Measurements from ENCODE around the gene ADAMTS12.
"Not testable (repeated sequence)": the region's sequence is repeated elsewhere in the genome, so short reads cannot be mapped to it uniquely, and the experiment has no call there.

Gene ADAMTS12

DNA sequence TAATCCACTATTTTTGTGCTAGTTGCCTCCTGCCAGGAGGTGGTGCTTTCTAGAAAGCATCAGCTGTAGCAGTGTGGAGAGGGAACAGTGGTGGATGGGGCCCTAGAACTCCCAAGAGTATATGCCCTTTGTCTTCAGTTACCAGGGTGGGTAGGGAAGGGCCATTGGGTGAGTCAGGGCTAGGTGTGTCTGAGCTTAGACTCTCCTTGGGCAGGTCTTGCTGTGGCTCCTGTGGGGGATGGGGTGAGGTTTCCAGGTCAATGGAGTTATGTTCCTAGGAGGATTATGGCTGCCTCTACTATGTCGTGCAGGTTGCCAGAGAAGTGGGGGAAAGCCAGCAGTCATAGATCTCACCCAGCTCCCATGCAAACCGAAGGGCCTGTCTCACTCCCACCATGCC, 11.3 kb upstream of the ADAMTS12 start:
- no peak for DNase-seq (ENCODE audit: low read depth, low spot score)

DNA sequence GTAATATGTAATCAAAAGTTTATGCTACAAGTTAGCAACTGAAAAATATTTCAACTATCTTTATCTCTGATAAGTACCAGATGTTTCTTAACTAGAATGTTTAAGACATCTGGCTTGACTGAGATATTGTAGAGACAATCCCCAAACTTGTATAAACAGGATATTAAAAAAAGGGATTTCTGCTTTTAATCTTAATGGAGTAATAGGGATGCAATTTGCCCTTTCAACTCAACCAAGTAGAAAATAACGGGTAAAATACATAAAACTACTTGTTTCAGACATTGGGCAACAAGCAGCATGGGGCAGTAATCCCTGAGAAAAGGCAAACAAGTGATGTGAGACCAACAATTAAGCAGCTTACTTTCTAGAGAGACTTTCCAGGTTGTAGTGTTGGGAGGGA, 9.4 kb upstream of the ADAMTS12 start:
- no peak for DNase-seq (ENCODE audit: low read depth, low spot score)

GRCh38 chr5:33894566-33894965, 2.8 kb upstream of the ADAMTS12 start:
- no peak for DNase-seq (ENCODE audit: low read depth, low spot score)

DNA sequence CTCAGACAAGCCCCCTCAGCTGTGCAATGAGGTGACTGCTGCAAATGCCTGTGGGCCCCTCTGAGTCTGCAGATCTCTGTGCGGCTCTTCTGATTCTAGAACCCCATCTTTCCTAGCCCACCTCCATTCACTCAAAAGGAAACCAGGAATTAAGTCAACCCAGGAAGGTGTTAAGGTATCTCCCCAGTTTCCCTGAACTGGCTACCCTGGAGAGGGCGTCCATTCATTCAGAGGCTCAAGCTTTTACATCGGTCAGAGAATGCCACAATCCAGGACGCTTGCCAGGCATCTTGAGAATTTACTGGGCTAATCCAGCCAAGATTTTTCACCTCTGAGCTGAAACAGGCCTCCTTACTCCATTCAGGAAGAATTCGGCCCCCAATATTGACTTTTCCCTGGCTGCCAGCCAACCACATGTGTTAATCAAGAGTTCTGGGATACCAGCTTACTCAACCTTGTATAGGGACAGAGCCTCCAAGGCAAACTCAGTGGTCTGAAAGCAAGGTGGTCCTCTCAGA, 889 bp upstream of the ADAMTS12 start:
- no peak for DNase-seq (ENCODE audit: low read depth, low spot score)

DNA sequence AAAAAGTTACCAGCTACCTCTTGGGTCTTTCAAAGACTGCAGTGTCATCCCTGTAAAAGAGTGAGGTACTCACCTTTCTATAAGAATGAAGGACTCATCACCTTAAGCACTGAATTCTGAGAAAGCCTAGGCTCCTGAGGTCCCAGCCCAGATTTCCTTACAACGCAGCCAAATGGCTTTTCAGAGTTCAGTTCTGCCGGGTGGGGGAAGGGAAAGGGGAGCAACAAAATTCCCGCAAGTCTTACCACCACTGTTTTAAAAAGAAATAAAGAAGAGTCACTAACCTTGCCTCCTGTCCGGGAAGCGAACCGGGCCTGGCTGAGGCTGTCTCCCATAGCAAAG, 373 bp downstream of the ADAMTS12 start:
- no peak for DNase-seq (ENCODE audit: low read depth, low spot score)

DNA sequence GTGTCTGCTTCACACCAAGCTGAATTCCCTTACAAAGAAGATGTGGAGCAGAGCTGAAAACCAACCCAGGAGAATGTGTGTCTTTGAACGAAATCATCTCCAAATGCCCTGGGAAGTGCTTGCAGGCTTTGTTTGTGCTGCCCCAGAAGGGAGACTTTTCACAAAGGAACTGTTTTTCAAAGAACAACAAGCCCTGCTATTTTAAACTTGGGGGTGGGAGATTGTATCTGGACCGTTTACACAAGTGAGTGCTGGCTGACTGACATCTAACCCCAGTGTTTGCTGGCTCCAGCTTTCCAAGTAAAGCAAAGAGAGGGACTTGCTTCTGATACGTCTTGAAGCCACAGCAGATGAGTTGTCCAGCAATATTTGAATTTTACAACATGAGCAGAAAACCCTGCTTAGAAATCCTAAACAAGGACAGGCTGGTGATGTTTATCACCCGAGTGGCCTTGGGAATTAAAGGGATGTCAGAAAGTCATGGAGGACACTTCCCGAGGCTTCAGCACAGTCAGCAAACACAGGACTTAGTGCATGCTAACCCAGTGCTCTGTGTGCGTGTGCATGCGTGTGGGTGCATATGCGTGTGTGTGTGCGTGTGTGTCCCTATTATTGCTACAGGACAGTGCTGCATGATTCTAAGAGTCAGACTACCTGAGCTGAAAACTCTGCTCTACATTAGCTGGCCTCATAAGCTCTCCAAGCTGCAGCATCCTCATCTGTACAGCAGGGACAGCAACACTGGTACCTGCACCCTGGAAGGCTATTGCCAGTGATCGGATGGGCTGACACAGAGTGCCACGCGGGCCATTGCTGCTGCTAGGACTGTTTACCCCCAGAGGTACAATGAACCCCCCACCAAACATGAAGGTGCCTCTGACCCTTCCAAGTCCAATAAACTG, 1.4 kb downstream of the ADAMTS12 start:
- no peak for DNase-seq (ENCODE audit: low read depth, low spot score)

- DNase-seq (ENCODE audit: low read depth, low spot score) = no peak
Measured at GRCh38 chr5:33888587-33888986, 3.2 kb downstream of the ADAMTS12 start.

- no peak for DNase-seq (ENCODE audit: low read depth, low spot score)
Measured at GRCh38 chr5:33887268-33887667, 4.5 kb downstream of the ADAMTS12 start.

DNA sequence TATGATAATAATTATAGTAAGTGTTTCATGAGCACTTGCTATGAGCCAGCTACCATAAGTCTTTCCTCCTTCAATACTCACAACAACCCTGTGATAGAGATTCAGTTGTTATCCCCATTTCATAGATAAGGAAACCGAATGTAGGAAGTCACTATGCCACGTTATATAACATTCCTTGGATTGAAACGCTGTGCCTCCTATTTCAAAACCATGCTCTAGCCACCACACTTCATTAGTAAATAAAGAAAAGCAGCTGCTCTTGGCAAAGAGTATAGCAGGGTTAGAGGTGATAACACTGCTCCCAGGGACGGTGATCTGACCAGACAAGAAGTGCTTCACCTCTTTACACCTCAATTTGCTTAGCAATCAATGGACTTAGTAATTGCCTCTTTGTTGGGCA, 5.5 kb downstream of the ADAMTS12 start:
- no peak for DNase-seq (ENCODE audit: low read depth, low spot score)

DNA sequence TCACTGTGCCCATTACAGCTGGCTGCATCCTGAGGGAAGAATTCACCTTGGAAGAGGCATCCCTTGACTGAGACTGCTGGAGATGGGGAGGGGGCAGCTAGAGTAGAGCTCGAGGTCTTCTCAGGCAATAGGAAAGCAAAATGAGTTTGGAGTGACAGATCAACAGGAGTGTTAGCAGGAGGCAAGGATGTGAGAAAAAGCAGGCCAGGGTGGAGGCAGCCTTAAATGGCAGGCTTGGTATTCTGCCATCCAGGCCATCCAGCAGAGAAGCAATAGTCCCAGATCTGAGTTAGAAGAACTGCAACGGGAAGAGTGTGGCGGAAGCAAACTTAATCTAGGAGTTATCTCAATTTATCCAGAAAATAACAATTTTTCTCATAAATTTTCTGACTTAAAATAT, 6.1 kb downstream of the ADAMTS12 start:
- DNase-seq (ENCODE audit: low read depth, low spot score) = no peak

DNA sequence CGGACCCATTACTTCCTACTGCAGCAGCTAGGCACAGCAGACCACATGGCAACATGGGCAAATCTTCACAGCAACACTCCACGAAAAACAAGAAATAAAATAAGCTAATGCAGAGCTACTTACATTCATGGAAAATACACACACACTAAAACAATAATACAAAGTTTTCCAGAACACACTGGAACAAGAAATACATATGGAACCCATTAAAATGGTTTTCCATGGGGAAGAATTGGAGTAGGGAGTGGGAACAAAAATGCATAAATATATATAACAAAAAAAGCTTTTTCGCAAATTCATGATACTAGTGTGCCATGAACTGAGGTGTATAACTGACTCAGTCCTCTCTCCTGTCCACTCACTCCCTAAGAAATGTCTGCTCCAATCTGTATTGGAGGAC, 8.3 kb downstream of the ADAMTS12 start:
- DNase-seq (ENCODE audit: low read depth, low spot score) = no peak

- DNase-seq (ENCODE audit: low read depth, low spot score) = no peak
Measured at GRCh38 chr5:33880319-33880718, 11.5 kb downstream of the ADAMTS12 start.

DNA sequence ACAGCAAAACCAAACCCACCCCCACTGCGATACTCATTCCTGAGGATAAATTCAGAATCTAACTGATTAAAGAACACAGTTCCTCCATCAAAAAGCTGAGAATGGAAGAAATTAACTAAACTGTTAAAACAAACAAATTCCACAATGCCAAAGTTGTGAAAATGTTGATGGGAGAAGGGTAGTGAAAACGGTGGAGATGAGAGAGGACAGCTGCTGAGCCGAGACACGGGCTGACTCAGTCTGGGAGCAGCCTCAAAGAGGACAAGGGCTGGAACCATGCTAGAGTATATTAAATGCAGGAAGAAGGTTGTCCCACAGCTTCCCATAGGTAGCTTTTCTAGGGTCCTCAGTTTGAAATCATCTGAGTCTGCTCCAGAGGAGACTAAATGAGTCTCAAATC, 14.3 kb downstream of the ADAMTS12 start:
- DNase-seq (ENCODE audit: low read depth, low spot score) = no peak

- no peak for DNase-seq (ENCODE audit: low read depth, low spot score)
Measured at GRCh38 chr5:33867241-33867640, 24.5 kb downstream of the ADAMTS12 start.

DNA sequence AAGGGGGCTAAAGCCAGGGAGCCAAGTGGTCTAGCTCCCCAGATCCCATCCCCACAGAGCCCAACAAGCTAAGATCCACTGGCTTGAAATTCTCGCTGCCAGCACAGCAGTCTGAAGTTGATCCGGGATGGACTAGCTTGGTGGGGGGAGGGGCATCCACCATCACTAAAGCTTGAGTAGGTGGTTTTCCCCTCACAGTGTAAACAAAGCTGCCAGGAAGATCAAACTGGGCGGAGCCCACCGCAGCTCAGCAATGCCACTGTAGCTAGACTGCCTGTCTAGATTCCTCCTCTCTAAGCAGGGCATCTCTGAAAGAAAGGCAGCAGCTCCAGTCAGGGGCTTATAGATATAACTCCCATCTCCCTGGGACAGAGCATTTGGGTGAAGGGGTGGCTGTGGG, 32.6 kb downstream of the ADAMTS12 start:
- DNase-seq (ENCODE audit: low read depth, low spot score) = not testable (repeated sequence)

GRCh38 chr5:33857037-33857436, 34.8 kb downstream of the ADAMTS12 start:
- DNase-seq (ENCODE audit: low read depth, low spot score) = no peak

- DNase-seq (ENCODE audit: low read depth, low spot score) = no peak
Measured at GRCh38 chr5:33855396-33855795, 36.4 kb downstream of the ADAMTS12 start.

- no peak for DNase-seq (ENCODE audit: low read depth, low spot score)
Measured at GRCh38 chr5:33854733-33855151, 37.0 kb downstream of the ADAMTS12 start.

- DNase-seq (ENCODE audit: low read depth, low spot score) = no peak
Measured at GRCh38 chr5:33852837-33853236, 39.0 kb downstream of the ADAMTS12 start.

- no peak for DNase-seq (ENCODE audit: low read depth, low spot score)
Measured at GRCh38 chr5:33852319-33852718, 39.5 kb downstream of the ADAMTS12 start.

DNA sequence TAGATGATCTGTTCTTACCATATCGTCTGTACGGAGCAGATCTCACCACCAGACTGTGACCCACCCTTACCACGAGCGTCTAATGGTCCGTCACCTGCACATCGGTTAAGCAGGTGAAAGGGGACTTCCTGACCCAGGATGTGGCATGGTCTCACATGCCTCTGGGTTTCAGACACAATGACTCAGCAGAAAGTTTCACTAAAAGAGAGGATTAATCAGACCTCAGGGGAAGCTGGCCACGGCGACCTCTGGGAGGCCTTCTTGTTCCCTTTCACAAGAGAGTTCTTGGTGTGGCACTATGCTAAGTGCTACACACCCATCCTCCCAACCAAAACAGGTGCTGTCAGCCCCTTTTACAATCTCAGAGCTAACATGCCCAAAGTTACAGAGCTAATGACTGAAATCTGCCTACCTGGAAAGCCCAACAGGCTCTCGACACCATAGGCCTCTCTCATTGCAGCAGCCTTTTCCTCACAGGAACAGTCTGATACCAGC, 41.6 kb downstream of the ADAMTS12 start:
- DNase-seq (ENCODE audit: low read depth, low spot score) = no peak

- no peak for DNase-seq (ENCODE audit: low read depth, low spot score)
Measured at GRCh38 chr5:33848554-33848953, 43.2 kb downstream of the ADAMTS12 start.

GRCh38 chr5:33846851-33847250, 44.9 kb downstream of the ADAMTS12 start:
- DNase-seq (ENCODE audit: low read depth, low spot score) = no peak

Measured in iPS DF 19.7 (cell line).